ENCODE measurements around the gene PCDHGB4. TPM values are rescaled to one million over a fixed set of nuclear protein-coding genes. Genes with fewer than 3 reads are reported as not detected.

PCDHGB4 gene
- total and polyA plus RNA-seq, 2 of the 4 experiments (the other 2 are of a cell fraction), result 10.0 to 17.6 TPM

DNA sequence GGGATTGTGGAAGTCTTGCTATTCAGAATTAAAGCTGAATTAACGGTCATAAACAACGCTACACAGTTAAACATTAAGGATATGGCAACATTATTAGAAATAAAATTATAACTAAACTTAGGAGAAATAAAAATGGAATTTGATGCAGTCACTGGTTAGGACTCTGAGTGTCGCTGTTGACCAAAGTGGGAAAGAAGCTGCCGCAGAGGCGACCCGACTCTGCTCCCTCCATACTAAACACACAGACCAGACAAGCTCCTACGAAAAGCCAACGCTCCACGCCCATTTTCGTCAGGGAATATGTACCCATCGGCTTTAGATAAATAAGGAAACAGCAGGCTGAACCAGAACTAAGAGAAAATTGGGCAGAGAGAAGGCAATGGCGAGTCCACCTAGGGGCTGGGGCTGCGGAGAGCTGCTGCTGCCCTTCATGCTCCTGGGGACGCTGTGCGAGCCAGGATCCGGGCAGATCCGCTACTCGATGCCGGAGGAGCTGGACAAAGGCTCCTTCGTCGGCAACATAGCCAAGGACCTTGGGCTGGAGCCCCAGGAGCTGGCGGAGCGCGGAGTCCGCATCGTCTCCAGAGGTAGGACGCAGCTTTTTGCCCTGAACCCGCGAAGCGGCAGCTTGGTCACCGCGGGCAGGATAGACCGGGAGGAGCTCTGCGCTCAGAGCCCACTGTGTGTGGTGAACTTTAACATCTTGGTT is 23.4 kb upstream of the PCDHGB4 start, which contains the start of gene PCDHGA5:
TSS of gene PCDHGA5 (plus strand) at position 211 of the 709 bp plus-strand sequence. CDS start at position 380, 169 bp downstream.
- Histone ChIP-seq H4K8ac (ENCODE audit: low read depth in 2 of 2, low read length in 2 of 2) (no peak within 1 kb of the TSS), H4K5ac (ENCODE audit: low read depth, low read length) (no peak within 1 kb of the TSS), H3K9ac (ENCODE audit: low read depth, low read length) (0 out of 2 replicates have a peak within 1 kb of the TSS, but pooled peaks have one; percentile 52), H2AK9ac (replicated peaks; ENCODE audit: low read depth, low read length, poor library complexity) (no peak within 1 kb of the TSS), H2BK5ac (ENCODE audit: low read depth, low read length, poor library complexity, severe bottlenecking) (no peak within 1 kb of the TSS), H2AK5ac (ENCODE audit: low read depth, low read length) (no peak within 1 kb of the TSS), H3K27ac (ENCODE audit: insufficient read depth, low read length) (no peak within 1 kb of the TSS), H3K36me3 (ENCODE audit: control insufficient read depth, insufficient read depth, low read length) (peaks cover 14% of the 10 kb centered on the region; the same call in 1 of the 2 replicates), H2BK15ac (ENCODE audit: low read depth, low read length) (no peak within 1 kb of the TSS), H3K9me1 (ENCODE audit: insufficient read depth, low read length) (no peaks in the 10 kb centered on the region), H3K4me1 (ENCODE audit: control insufficient read depth, insufficient read depth, low read length) (peaks cover 2% of the 10 kb centered on the region; the same call in 1 of the 2 replicates), H3K79me1 (ENCODE audit: low read depth in 1 of 2, low read length in 2 of 2) (peaks cover 0 to 3% of the 10 kb centered on the region in 2 experiments; a peak in 1 of 4 replicates), H3K18ac (ENCODE audit: low read depth, low read length) (no peak within 1 kb of the TSS), H4K91ac (ENCODE audit: insufficient read depth, low read depth, low read length) (no peak within 1 kb of the TSS), H3K27me3 (ENCODE audit: control insufficient read depth, insufficient read depth, low read length) (peaks cover 2% of the 10 kb centered on the region; the same call in 1 of the 2 replicates), H3K14ac (replicated peaks; ENCODE audit: low read depth, low read length) (no peak within 1 kb of the TSS), H3K9me3 (ENCODE audit: control insufficient read depth, insufficient read depth, low read length) (peaks cover 51% of the 10 kb centered on the region), H3K4me3 (ENCODE audit: insufficient read depth, low read depth, low read length) (peak within 1 kb of the TSS; percentile 48), H3K4ac (ENCODE audit: low read depth, low read length) (no peak within 1 kb of the TSS), H3K23ac (ENCODE audit: low read depth, low read length) (no peak within 1 kb of the TSS), H3K4me2 (ENCODE audit: low read depth, low read length) (peak within 1 kb of the TSS; percentile 41), H2BK20ac (ENCODE audit: low read depth, low read length) (no peak within 1 kb of the TSS), H2AFZ (replicated peaks; ENCODE audit: low read length, poor library complexity) (peak within 1 kb of the TSS; percentile 73), H2BK120ac (ENCODE audit: low read depth, low read length) (no peak within 1 kb of the TSS), H3K56ac (ENCODE audit: extremely low read depth, insufficient read depth, low read length) (0 out of 2 replicates have a peak within 1 kb of the TSS, but pooled peaks have one; percentile 21), H4K20me1 (ENCODE audit: insufficient read depth, low read length) (no peaks in the 10 kb centered on the region)
- ATAC-seq (ENCODE audit: low read depth) (peak; percentile 75), DNase-seq (peak; percentile 40)
- in situ Hi-C loops (cut with MboI; ENCODE audit: low sequenced_read_pairs) (no loop called here), intact Hi-C loops (cut with micrococcal nuclease) (loop anchor here (5.0 kb wide), 1 partner anchor 37 kb away; no protein-coding TSS in a partner anchor), dilution Hi-C loops (cut with HindIII; ENCODE audit: low sequenced_read_pairs, unreplicated experiment) (no loop called here)
- CTCF ChIA-PET, result no interaction called here
- TF ChIP-seq, protein P1, sequence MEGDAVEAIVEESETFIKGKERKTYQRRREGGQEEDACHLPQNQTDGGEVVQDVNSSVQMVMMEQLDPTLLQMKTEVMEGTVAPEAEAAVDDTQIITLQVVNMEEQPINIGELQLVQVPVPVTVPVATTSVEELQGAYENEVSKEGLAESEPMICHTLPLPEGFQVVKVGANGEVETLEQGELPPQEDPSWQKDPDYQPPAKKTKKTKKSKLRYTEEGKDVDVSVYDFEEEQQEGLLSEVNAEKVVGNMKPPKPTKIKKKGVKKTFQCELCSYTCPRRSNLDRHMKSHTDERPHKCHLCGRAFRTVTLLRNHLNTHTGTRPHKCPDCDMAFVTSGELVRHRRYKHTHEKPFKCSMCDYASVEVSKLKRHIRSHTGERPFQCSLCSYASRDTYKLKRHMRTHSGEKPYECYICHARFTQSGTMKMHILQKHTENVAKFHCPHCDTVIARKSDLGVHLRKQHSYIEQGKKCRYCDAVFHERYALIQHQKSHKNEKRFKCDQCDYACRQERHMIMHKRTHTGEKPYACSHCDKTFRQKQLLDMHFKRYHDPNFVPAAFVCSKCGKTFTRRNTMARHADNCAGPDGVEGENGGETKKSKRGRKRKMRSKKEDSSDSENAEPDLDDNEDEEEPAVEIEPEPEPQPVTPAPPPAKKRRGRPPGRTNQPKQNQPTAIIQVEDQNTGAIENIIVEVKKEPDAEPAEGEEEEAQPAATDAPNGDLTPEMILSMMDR (conservative IDR thresholded peaks at IDR 0.05; ENCODE audit: low read depth, low read length), result peak; percentile 40
- TF ChIP-seq RAD21 (IDR thresholded peaks at IDR 0.05; ENCODE audit: low read length), result peak; percentile 33; the same call in 1 of the 2 replicates
- TF ChIP-seq, protein P2, sequence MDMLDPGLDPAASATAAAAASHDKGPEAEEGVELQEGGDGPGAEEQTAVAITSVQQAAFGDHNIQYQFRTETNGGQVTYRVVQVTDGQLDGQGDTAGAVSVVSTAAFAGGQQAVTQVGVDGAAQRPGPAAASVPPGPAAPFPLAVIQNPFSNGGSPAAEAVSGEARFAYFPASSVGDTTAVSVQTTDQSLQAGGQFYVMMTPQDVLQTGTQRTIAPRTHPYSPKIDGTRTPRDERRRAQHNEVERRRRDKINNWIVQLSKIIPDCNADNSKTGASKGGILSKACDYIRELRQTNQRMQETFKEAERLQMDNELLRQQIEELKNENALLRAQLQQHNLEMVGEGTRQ (IDR thresholded peaks at IDR 0.05; ENCODE audit: low read depth, low read length), result no peak
- WGBS, 2 experiments (ENCODE audit: extremely low coverage in 2 of 2, insufficient read length in 1 of 2), result 0% methylated on average over 2 of the region's 34 CpGs; no CpG with 5 or more reads in 1 of the 2 experiments
- BruUV-seq (replicated peaks), result no TSS peak
- POLR2A ChIA-PET (ENCODE audit: unreplicated experiment), result no interaction called here
